Measurements from ENCODE around the gene HTD2.
"Not testable (repeated sequence)": the region's sequence is repeated elsewhere in the genome, so short reads cannot be mapped to it uniquely, and the experiment has no call there.

The HTD2 gene

GRCh38 chr3:58285334-58285733 is 21.0 kb upstream of the HTD2 start:
- TF ChIP-seq CTCF (IDR thresholded peaks at IDR 0.05; ENCODE audit: borderline replicate concordance, control extremely low read depth, extremely low read depth, insufficient read depth, missing control alignments) = no peak
- DNase-seq (ENCODE audit: low spot score) = no peak
- in situ Hi-C loops (cut with MboI; ENCODE audit: low sequenced_read_pairs, unreplicated experiment) = no loop called here

GRCh38 chr3:58287354-58287753 is 19.0 kb upstream of the HTD2 start:
- TF ChIP-seq CTCF (IDR thresholded peaks at IDR 0.05; ENCODE audit: borderline replicate concordance, control extremely low read depth, extremely low read depth, insufficient read depth, missing control alignments) = no peak
- DNase-seq (ENCODE audit: low spot score) = no peak
- in situ Hi-C loops (cut with MboI; ENCODE audit: low sequenced_read_pairs, unreplicated experiment) = no loop called here

GRCh38 chr3:58288011-58288728 is 18.1 kb upstream of the HTD2 start:
- in situ Hi-C loops (cut with MboI; ENCODE audit: low sequenced_read_pairs, unreplicated experiment) = no loop called here
- no peak for TF ChIP-seq CTCF (IDR thresholded peaks at IDR 0.05; ENCODE audit: borderline replicate concordance, control extremely low read depth, extremely low read depth, insufficient read depth, missing control alignments)
- DNase-seq (ENCODE audit: low spot score) = no peak

- DNase-seq (ENCODE audit: low spot score); in situ Hi-C loops (cut with MboI; ENCODE audit: low sequenced_read_pairs, unreplicated experiment): not testable (repeated sequence)
These were observed 17.2 kb upstream of the HTD2 start for GRCh38 chr3:58288964-58289613.

GRCh38 chr3:58290446-58290845 is 15.9 kb upstream of the HTD2 start:
- in situ Hi-C loops (cut with MboI; ENCODE audit: low sequenced_read_pairs, unreplicated experiment); DNase-seq (ENCODE audit: low spot score): not testable (repeated sequence)

- TF ChIP-seq CTCF (IDR thresholded peaks at IDR 0.05; ENCODE audit: borderline replicate concordance, control extremely low read depth, extremely low read depth, insufficient read depth, missing control alignments) = no peak
- DNase-seq (ENCODE audit: low spot score) = no peak
- in situ Hi-C loops (cut with MboI; ENCODE audit: low sequenced_read_pairs, unreplicated experiment) = no loop called here
These were observed 14.5 kb upstream of the HTD2 start for GRCh38 chr3:58291671-58292338.

- in situ Hi-C loops (cut with MboI; ENCODE audit: low sequenced_read_pairs, unreplicated experiment) = no loop called here
- TF ChIP-seq CTCF (IDR thresholded peaks at IDR 0.05; ENCODE audit: borderline replicate concordance, control extremely low read depth, extremely low read depth, insufficient read depth, missing control alignments) = no peak
- no peak for DNase-seq (ENCODE audit: low spot score)
These were observed 13.5 kb upstream of the HTD2 start for GRCh38 chr3:58292866-58293265.

Measured in GM13976 (cell line).